ENCODE data around the gene TJP1.

- TF ChIP-seq EP300 (IDR thresholded peaks at IDR 0.05) (no peak), CTCF (IDR thresholded peaks at IDR 0.05) (peak in 1 of 4 experiments; percentile 10), POLR2A (IDR thresholded peaks at IDR 0.05) (peak; percentile 82 to 84)
These were observed at the start of gene TJP1 for GRCh38 chr15:29822100-29822683.

Measured in gastroesophageal sphincter (tissue), 3 donors.